Measurements from ENCODE around the gene CATSPER4.

- TF ChIP-seq CTCF (IDR thresholded peaks at IDR 0.05) (no peak), POLR2AphosphoS5 (IDR thresholded peaks at IDR 0.05) (no peak), POLR2A (IDR thresholded peaks at IDR 0.05) (no peak), EP300 (IDR thresholded peaks at IDR 0.05; ENCODE audit: low read depth) (no peak)
Observed at GRCh38 chr1:26239936-26240335, 49.5 kb downstream of the CATSPER4 start.

All from transverse colon (tissue), 4 donors.